ENCODE data around the gene RSPH1. TPM values are rescaled to one million over a fixed set of nuclear protein-coding genes. Genes with fewer than 3 reads are reported as not detected.

RSPH1 gene
- total RNA-seq, 4 donors from 2014 or later: 0.80 to 10.0 (median 8.0) TPM

GRCh38 chr21:42543106-42543847 lies 47.3 kb upstream of the RSPH1 start:
- no peak for DNase-seq
- no peaks in the 10 kb centered on the region for H3K9me3 ChIP-seq
- in situ Hi-C loops (cut with MboI; ENCODE audit: low pct_ligation_motif_present in 1 of 4, low pct_unique_long_range_greater_than_20kb in 1 of 4, low sequenced_read_pairs in 3 of 4): no loop called here

GRCh38 chr21:42542596-42542995 lies 46.6 kb upstream of the RSPH1 start:
- in situ Hi-C loops (cut with MboI; ENCODE audit: low pct_ligation_motif_present in 1 of 4, low pct_unique_long_range_greater_than_20kb in 1 of 4, low sequenced_read_pairs in 3 of 4) (no loop called here), intact Hi-C loops (cut with DNase I; ENCODE audit: low total_unique reads) (no loop called here)
- no peaks in the 10 kb centered on the region for H3K9me3 ChIP-seq
- no peaks in the 10 kb centered on the region for H3K27me3 ChIP-seq
- H3K4me1 ChIP-seq: no peaks in the 10 kb centered on the region
- WGBS, 2 donors (ENCODE audit: low coverage in 1 of 2): 93 to 100% methylated on average over 3 to 10 of the region's 10 CpGs
- TF ChIP-seq POLR2A (IDR thresholded peaks at IDR 0.05): no peak
- TF ChIP-seq POLR2AphosphoS5 (IDR thresholded peaks at IDR 0.05): no peak
- TF ChIP-seq CTCF (IDR thresholded peaks at IDR 0.05): no peak
- no peak for TF ChIP-seq EP300 (IDR thresholded peaks at IDR 0.05; ENCODE audit: low read depth)
- no peak overlapping the region for H3K27ac ChIP-seq
- DNase-seq: no peak
- no peak overlapping the region for H3K4me3 ChIP-seq
- H3K36me3 ChIP-seq: peaks cover 0 to 60% (median 18%) of the 10 kb centered on the region in 4 donors

More at GRCh38 chr21:42543106-42543847, 47.3 kb upstream of the RSPH1 start:
- H3K4me1 ChIP-seq: no peaks in the 10 kb centered on the region
- H3K27ac ChIP-seq: no peak overlapping the region
- intact Hi-C loops (cut with DNase I; ENCODE audit: low total_unique reads): no loop called here
- WGBS, 2 donors (ENCODE audit: low coverage in 1 of 2): 94 to 100% methylated on average over 3 to 25 of the region's 25 CpGs
- peaks cover 0 to 60% (median 18%) of the 10 kb centered on the region in 4 donors for H3K36me3 ChIP-seq
- TF ChIP-seq EP300 (IDR thresholded peaks at IDR 0.05; ENCODE audit: low read depth) (no peak), CTCF (IDR thresholded peaks at IDR 0.05) (no peak), POLR2AphosphoS5 (IDR thresholded peaks at IDR 0.05) (no peak), POLR2A (IDR thresholded peaks at IDR 0.05) (no peak)
- H3K4me3 ChIP-seq: no peak overlapping the region
- H3K27me3 ChIP-seq: no peaks in the 10 kb centered on the region

GRCh38 chr21:42542196-42542595 lies 46.2 kb upstream of the RSPH1 start:
- no peaks in the 10 kb centered on the region for H3K27me3 ChIP-seq
- no peak overlapping the region for H3K4me3 ChIP-seq
- in situ Hi-C loops (cut with MboI; ENCODE audit: low pct_ligation_motif_present in 1 of 4, low pct_unique_long_range_greater_than_20kb in 1 of 4, low sequenced_read_pairs in 3 of 4) (no loop called here), intact Hi-C loops (cut with DNase I; ENCODE audit: low total_unique reads) (no loop called here)
- 92 to 99% methylated on average over 5 to 8 of the region's 8 CpGs for WGBS, 2 donors (ENCODE audit: low coverage in 1 of 2)
- no peak for TF ChIP-seq POLR2AphosphoS5 (IDR thresholded peaks at IDR 0.05)
- TF ChIP-seq EP300 (IDR thresholded peaks at IDR 0.05; ENCODE audit: low read depth): no peak
- no peak for TF ChIP-seq POLR2A (IDR thresholded peaks at IDR 0.05)
- no peak for TF ChIP-seq CTCF (IDR thresholded peaks at IDR 0.05)
- no peak overlapping the region for H3K27ac ChIP-seq
- H3K4me1 ChIP-seq: no peaks in the 10 kb centered on the region
- H3K9me3 ChIP-seq: no peaks in the 10 kb centered on the region
- peaks cover 0 to 56% (median 18%) of the 10 kb centered on the region in 4 donors for H3K36me3 ChIP-seq
- DNase-seq: no peak

GRCh38 chr21:42541618-42542017 lies 45.6 kb upstream of the RSPH1 start:
- Histone ChIP-seq H3K4me1 (peaks cover 0 to 5% (median 0%) of the 10 kb centered on the region in 4 donors), H3K4me3 (no peak overlapping the region), H3K36me3 (peaks cover 0 to 54% (median 18%) of the 10 kb centered on the region in 4 donors), H3K9me3 (no peaks in the 10 kb centered on the region), H3K27me3 (no peaks in the 10 kb centered on the region), H3K27ac (no peak overlapping the region)
- no peak for DNase-seq
- TF ChIP-seq EP300 (IDR thresholded peaks at IDR 0.05; ENCODE audit: low read depth) (no peak), CTCF (IDR thresholded peaks at IDR 0.05) (no peak), POLR2AphosphoS5 (IDR thresholded peaks at IDR 0.05) (no peak), POLR2A (IDR thresholded peaks at IDR 0.05) (no peak)
- in situ Hi-C loops (cut with MboI; ENCODE audit: low pct_ligation_motif_present in 1 of 4, low pct_unique_long_range_greater_than_20kb in 1 of 4, low sequenced_read_pairs in 3 of 4) (no loop called here), intact Hi-C loops (cut with DNase I; ENCODE audit: low total_unique reads) (no loop called here)

All from transverse colon (tissue), 4 donors.